Renal cortical epithelial cell (primary cell): ENCODE results near the gene CLTB. TPM values are rescaled to one million over a fixed set of nuclear protein-coding genes. Genes with fewer than 3 reads are reported as not detected.
"Not testable (repeated sequence)": the region's sequence is repeated elsewhere in the genome, so short reads cannot be mapped to it uniquely, and the experiment has no call there.

Experiments
- DNase-seq: peaks from one replicate; pipeline ENCODE4 v3.0.0-alpha.2; 2011; ENCODE audit warnings: low read depth
- total RNA-seq: library from RNA; depleted of rRNA; stranded (reverse); fragments of >200 nt; gene quantifications from 2 replicates; pipeline ENCODE4 v1.2.3, GENCODE V29; 2014

The CLTB gene
- total RNA-seq, 1 donor from 2014 or later: 77.4 TPM

DNA sequence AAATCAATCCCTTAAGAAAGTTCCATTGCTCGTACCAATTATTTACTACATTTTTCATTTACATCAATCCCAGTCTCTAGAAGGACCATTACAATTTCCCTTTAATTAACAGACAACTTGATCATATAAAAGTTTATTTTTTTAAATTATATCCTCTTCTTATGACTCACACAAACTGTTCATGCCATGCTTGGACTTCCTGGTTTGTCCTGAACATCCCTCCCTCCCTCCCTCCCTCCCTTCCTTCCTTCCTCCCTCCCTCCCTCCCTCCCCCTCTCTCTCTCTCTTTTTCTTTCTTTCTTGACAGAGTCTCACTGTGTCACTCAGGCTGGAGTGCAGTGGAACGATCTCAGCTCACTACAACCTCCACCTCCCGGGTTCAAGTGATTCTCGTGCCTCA is 11.6 kb upstream of the CLTB start:
- DNase-seq: peak; percentile 40

- DNase-seq: no peak
Measured at GRCh38 chr5:176426876-176427275, 10.5 kb upstream of the CLTB start.

- no peak for DNase-seq
Measured at GRCh38 chr5:176425791-176426190, 9.5 kb upstream of the CLTB start.

DNA sequence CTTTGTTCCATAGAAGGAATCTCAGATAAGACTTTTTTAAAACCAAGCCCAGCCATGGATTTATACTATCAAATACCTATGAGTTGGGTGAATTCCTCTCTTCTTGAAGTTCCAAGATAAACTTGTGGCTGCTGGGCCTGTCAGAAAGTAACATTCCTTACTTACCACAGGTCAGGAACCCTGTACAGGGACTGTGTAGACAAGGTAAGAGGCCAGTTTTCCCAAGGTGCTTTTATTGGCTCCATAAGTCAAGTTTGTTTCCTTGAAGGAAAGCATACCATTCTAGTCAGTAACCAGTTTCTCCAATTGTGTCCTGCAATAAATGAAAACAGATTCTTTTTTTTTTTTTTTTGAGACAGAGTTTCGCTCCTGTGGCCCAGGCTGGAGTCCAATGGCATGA is 8.8 kb upstream of the CLTB start:
- peak; percentile 50 for DNase-seq

GRCh38 chr5:176424181-176424580 is 7.8 kb upstream of the CLTB start:
- no peak for DNase-seq

DNA sequence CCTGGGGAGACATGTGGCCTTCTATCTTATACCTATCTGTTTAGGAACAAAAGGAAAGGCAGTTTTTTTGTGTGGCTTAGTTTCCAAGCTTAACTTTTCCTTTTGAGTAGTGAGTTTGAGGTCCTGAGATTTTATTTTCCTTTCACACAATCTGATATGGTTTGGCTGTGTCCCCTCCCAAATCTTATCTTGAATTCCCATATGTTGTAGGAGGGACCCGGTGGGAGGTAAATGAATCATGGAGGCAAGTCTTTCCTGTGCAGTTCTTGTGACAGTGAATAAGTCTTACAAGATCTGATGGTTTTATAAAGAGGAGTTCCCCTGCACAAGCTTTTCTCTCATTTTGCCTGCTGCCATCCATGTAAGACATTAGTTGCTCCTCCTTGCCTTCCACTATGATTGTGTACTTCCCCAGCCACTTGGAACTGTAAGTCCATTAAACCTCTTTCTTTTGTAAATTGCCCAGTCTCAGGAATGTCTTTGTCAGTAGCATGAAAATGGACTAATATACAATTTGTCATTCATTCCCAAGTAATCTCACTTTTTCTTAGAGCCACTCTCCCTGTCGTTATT is 4.7 kb upstream of the CLTB start:
- no peak for DNase-seq

DNA sequence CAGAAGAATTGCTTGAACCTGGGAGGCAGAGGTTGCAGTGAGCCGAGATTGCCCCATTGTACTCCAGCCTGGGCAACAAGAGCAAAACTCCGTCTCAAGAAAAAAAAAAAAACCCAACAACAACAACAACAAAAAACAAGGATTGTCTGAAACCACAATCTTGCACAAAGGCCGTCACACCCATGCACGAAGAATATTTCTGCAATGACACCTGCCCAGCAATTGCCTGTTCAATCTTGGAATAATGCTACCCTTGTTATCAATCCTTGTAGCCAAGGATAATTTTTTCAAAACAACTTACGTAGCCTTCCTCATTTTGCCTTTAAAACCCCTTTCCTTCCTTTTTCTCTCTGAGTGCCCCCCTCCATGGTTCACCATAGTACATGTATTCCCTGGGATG is 3.7 kb upstream of the CLTB start:
- no peak for DNase-seq

DNA sequence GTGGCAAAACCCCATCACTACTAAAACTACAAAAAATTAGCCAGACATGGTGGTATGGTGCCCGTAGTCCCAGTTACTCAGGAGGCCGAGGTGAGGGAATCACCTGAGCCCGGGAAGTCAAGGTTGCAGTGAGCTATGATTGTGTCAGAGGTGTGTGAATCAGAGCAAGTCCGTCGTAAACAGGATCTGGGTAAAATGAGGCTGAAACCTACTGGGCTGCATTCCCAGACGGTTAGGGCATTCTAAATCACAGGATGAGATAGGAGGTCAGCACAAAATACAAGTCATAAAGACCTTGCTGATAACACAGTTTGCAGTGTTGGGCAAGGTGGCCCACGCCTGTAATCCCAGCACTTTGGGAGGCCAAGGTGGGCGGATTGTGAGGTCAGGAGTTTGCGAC is 1.9 kb upstream of the CLTB start:
- DNase-seq: peak; percentile 49

GRCh38 chr5:176416965-176417364 is 626 bp upstream of the CLTB start:
- no peak for DNase-seq

GRCh38 chr5:176415240-176415951 is 943 bp downstream of the CLTB start:
- no peak for DNase-seq

DNA sequence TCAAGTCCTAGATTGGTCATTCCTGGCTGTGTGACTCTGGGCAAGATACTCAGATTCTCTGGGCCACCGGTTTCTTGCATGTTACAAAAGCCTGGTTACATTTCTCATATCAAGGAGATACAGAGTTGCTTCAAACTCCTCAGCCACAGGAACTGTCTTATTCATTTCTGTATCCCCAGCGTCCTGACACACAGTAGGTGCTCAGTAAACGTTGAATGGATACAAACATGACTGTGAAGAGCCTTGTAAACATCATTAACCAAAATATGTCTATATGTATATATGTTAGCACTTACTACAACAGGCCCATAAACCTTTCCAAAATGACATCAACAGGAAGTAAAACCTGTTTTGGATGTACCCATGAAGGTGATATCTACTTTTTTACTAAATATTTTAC is 1.6 kb downstream of the CLTB start:
- no peak for DNase-seq

- DNase-seq: no peak
Measured at GRCh38 chr5:176413709-176414191, 2.6 kb downstream of the CLTB start.

- DNase-seq: no peak
Measured at GRCh38 chr5:176413255-176413565, 3.1 kb downstream of the CLTB start.

DNA sequence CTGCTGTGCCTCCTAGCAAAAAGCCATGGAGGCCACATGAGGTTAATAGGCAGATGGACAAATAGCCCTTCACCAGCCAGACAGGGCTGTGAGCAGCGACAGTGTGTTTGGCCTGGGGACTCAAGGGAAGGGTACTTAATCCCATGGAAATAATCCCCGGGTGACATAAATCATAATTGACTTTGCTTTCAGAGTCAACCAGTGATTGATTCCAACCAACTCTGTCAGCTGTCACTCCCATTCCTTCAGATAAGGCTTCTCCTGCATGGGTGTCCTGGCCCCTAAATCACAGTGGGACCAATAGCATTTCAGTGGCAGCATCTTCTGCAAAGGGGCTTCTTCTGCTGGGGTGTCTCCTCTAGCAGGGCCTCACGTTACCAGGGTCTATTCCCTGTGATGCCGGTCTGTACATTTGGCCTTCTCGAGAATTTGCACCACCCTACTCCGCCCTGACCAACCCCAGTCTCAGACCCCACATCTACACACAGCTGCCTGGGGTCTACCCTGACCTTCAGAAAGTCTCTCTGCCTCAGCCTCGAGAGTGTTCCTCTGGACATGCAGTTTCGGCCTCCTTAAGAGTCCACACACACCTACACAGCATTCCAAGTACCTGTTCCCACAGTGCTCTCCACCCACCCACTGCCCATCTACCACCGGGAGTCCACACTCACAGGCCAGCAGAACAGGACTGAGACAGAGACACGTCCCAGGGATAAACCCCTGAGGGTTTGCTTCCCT is 3.7 kb downstream of the CLTB start:
- DNase-seq: no peak

DNA sequence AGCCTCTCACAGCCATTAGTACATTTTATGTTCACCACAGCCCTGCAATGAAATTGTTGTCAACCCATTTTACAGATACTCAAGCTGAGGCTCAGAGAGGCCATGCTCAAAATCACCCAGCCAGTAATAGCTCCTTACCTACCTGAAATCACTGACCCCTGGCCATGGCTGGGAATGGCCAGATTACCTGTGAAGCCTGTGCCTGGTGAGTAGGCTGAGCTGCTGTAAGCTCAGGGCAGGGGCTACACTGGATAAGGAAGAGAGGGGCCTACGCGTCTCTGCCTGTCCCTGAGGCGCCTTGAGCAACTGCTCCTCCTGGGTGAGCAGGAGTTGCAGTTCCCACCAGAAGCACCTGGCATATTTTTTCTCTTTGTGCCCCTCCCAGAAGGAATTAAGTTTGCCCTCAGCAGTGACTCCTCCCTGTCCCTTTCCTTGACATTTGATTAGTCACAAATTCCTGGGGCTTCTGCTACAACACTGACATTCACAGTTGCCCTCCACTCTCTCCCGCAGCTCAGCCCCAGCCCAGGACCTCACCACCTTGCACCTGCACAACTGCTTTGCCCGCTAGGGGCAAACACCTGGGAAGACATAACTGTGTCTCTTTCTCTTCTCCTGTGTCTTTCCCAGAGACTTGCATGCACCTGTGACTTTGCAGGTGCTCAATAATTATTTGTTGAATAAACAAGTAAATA is 5.7 kb downstream of the CLTB start:
- DNase-seq: no peak

DNA sequence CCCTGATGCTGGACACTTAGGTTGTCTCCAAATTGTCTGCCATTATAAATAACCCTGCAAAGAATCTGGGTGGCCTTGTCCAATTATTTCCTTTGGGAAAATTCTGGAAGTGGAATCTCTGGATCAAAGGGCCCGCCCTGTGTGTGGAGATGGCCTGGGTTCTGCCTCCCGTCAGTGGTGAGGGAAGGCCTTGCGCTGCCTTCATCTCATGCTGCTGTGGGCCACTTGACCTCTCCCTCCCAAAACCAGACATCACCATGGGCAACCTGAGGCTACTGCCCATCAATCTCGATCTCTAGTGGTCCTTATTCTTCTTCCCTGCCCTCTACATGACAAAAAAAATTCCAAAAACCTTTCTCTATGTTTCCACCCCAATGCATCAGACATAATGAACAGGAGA is 6.6 kb downstream of the CLTB start:
- DNase-seq: no peak

DNA sequence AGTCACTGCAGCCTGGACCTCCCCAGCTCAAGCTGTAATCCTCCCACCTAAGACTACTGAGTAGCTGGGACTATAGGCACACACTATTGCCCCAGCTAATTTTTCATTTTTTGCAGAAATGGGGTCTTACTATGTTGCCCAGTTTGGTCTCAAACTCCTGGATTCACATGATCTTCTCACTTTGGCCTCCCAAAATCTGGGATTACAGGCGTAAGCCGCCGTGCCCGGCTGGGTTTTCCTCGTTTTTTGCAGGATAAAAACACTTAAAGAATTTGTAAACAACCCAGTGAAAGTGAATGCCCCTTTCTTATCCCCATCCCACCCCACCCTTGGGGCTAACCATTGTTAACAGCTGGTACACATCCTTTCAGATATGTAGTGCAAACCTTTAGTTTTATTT is 7.7 kb downstream of the CLTB start:
- no peak for DNase-seq

- not testable (repeated sequence) for DNase-seq
Measured at GRCh38 chr5:176408252-176408573, 8.1 kb downstream of the CLTB start.

DNA sequence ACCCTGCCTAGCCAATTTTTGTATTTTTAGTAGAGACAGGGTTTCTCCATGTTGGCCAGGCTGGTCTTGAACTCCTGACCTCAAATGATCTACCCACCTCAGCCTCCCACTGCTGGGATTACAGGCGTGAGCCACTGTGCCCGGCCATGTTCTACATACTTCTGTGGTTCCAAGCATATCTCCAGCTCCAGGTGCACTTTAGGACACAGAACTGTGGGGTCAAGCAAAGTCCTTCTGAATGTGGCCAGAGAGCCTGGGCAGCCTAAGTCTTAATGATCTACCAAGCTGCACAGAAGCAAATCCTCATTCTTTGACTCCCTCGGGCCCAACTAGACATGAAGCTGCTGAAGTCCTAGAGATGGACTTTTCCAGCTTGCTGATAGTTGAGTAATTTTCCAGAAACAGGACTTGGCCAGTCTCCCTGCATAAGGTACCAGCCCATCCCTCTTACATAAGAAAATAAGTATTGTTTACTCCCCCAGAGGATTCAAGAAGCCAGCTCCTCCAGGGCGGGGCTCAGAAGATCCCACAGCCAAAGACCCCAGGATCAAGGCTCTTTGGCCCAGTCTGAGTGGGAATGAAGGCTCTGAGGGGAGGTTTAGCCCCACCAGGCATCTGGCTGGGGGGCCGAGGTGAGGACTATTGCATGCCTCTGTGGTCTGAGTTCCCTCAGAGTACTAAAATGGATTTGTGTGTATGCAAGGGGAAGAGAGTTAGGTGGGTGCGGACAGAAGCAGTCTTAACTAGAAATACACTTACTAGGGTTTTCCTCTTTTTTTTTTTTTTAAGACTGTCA is 8.7 kb downstream of the CLTB start:
- no peak for DNase-seq

DNA sequence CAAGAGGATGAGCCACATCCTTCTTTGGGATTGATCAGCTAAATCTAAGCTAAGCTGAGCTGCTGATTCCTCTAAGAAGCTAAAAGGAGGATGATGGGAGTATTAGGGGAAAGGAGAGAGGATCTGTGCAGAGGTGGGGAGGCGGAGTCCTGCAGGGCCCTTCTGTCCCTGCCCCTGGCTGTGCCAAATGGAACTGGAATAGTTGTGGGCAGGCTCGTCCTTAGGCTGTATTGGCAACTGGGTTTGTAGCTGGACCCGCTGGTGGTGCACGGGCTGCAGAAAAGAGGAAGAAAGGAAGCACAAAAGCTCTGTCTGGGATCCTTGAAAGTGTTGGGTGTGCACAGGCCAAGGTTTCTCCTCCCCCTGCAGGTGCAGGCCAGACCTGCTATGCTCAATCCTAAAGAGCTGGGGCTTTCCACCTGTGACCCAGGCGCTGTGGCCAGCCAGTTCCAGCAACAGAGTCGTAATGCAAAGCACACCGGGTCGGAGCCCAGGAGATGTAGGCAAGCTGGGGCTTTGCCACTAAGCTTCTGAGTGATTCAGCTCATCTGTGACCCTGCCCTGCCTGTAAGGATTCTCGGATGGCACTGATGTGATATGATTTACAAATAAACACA is 9.8 kb downstream of the CLTB start:
- no peak for DNase-seq

DNA sequence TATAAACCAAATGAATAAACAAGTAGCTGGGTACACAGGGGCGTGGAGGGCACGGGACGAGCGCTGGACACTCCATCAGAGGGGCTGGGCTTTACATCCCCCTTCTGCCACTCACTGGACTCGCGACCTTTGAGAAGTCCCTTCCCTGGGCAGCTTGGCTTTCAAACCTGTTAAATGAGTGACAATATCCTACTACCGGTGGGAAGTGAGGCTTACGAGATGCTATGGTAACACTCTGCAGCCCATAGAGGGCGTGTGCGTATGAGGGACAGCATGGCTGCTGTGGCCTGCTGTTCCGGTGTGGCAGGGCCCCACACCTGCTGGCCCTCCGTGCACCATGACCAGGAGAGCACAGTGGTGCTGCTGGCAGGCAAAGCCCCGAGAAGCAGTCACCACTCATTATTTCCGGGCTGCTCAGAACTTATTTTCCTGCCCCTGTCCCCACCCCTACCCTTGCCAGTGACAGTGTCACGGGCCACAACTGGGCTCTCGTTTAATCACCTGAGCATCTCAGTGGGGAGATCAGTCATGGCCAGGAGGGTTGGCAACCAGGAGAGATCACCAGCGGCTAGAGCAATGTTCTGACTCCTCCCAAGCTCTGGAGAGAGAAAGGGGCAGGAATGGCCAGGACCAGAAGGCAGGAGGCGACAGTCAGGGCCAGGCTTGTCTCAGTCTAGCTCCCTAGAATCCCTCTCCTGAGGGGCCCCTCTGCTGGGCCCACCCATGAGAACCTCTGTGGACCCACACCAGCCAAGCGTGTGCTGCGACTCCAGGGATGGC is 10.5 kb downstream of the CLTB start:
- no peak for DNase-seq
